Stimulated activated CD4-positive, alpha-beta T cell treated with anti-CD3 and anti-CD28 coated beads, TNF-alpha, amount 100 ng/mL, for 1 hour (primary cell): ENCODE measurements around the gene DNM3.

Experiments used
- DNase-seq, 3 donors: peaks; one replicate each; pipeline ENCODE4 v3.0.0-alpha.2; 2020; ENCODE audit warnings: low read depth in 3 of 3, low spot score in 1 of 3

Gene DNM3

DNA sequence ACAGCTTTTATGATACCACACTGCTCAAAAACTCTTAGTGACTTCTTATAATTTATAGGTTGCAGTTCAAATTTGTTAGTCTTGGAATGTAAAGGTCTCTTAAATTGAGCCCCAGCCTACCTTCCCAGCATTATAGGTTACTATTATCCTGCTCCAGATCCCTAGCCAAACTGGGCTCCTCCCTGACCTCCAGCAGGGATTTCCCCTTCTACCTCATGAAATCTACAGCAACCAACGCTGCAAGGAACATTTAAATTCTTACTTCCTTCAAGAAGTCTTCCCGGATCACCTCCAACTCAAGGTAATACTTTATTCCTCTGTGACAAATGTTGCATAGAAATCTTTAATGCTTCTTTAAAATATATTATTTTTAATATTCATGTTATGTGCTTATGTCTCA lies 324.1 kb downstream of the DNM3 start:
- DNase-seq: no peak

DNA sequence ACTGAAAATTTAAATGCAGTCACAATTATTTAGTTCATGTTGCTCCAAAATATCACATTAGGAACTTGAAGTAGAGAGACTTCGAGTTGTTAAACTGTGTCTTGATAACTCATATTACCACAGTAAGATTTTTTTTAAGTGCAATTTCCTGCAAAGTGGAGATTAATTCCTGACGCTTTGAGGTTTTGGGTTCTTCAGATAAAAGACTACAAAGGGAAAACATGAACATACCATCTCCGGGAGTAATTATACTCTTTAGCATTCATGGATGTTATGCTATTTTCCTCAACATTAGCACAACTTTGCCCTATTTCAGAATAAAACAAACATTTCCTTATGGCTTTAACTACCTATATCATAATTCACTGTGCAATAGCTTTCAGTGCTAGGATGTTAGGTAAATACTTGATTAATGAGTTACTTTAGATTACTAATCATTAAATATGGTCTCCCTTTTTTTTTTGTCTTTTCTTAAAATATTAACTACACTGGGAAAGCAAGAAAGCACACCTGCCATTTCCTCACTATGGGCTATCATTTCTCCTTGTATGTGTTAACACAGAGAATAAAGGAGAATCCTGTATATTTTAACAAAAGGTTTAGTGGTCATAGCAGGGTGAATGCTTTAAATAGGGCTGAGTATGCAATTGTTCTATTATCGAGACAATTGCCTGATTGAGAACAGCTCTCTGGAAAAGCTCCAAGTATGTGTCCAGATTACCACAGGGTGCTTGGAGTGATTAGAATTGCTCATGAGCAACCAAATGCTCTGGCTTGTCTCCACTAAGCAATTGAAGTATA lies 326.7 kb downstream of the DNM3 start:
- no peak for DNase-seq

GRCh38 chr1:172168597-172168872 lies 327.2 kb downstream of the DNM3 start:
- no peak for DNase-seq

DNA sequence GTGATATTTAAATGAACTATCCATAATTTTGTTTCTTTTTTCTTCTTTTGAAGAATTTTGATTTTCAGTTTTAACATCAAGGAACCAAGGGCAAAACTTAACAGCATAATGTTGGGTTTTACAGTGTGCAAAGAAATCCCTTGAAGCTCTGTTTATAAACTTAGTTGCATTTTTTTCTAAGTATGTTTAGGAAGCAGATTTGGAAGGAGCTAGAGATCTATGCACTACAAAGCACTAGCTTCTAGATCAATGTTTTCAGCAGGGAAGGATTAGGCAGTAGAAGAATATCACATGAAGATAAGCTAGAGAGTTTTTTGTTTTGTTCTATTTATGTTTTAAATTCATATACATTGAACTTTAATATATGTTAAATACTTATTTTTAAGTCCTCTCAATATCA lies 328.5 kb downstream of the DNM3 start:
- no peak for DNase-seq

- no peak for DNase-seq
These were observed 331.1 kb downstream of the DNM3 start for GRCh38 chr1:172172352-172172831.

DNA sequence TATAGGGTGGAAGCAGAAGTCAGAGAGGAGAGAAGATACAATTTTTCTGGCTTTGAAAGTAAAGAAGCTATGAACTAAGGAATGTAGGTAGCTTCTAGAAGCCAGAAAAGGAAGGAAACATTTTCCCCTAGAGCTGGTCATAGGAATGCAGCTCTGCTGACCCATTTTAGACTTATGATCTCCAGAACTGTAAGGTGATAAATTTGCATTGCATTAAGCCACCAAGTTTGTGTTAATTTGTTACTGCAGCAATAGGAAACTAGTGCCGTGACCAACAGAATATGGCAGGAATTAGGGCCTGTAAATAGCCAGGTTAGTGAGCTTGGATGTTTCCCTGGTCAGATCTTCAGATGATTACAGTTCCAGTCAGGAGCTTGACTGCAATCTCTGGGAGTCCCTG lies 334.9 kb downstream of the DNM3 start:
- DNase-seq: no peak

DNA sequence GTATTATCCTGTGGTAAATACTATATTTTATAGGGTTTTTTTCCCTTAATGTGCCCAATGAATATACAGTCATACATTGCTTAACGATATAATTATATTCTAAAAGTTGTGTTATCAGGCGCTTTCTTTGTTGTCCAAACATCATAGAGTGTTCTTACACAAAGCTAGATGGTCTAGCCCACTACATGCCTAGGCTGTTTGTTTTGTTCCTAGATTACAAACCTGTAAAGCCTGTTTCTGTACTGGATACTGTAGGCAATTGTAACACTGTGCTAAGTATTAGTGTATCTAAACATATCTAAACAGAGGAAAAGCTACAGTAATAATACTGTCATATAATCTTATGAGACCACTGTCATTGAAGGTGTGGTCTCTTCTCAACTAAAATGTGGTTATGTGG lies 336.6 kb downstream of the DNM3 start:
- no peak for DNase-seq

DNA sequence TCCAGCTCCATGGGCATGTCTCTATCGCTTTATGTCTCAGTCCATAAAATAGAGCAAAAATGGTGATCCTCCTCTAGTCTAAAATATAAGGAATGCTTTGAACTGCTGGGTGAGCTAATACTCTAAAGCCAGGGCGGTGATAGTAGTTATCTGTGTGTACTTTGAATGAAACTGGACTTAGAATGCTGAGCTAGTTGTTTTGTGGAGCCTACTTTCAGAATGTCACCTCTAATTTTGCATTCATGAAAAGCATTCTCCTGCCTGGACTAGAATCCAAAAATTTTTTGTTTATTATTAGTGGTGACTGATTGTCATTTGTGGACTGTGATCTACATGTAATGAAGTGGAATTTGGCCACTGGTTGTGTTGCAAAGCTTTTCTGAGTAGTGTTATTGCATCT lies 337.6 kb downstream of the DNM3 start:
- DNase-seq: no peak

DNA sequence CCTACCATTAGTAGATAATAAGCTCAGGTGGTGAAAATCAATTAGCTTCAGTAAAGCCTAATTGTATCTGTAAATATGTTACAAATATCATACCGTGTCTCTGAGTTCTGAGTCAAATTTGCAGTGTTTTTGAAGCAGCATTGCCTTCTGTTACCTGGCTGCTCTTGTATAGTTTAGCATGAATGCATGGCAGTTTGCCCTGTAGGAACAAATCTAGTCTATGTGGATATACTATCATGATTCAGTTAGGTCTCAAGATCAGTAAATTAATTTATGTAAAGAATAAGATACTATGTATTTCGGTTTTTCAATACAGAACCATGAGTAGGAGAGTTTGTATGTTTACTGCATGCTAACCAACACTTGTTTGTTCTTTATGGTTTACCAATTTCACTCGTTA lies 338.6 kb downstream of the DNM3 start:
- DNase-seq: no peak

DNA sequence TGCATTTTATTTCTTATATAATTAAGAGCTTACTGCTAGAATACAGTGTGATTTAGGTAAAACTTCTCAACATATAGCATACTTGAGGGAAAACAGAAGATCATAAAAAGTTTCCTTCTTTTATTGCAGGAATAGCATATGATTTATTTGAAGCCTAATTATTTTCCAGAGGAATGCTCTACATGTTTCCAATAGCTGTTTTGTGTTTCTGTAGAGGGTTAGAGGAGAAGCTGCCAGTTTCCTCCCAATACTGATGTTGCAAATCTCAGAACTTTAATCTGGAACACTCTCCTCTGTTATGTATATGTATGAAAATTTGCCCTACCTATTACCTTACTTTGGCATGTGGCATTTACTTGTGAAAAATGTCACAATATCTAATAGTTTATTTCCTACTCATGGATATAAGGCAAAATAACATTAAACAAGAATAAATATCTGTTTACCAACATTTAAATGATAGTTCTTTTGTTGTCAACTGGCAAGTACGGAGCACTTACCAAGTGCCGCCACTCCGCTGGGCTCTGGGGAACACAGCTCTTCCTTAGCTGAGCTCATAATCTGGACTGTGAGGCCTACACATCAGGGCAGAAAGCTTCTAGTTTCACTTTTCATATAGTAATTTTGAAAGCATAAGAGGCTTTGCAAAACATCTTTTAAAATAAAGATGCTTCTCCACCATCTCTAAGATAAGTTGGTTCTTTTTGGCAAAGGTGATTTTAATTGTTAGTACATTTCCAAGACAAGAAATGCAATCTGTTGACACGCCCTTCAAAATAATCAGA lies 339.4 kb downstream of the DNM3 start:
- peak in 1 of 3 donors; percentile 13 for DNase-seq

GRCh38 chr1:172184506-172185191 lies 343.4 kb downstream of the DNM3 start:
- no peak for DNase-seq

- no peak for DNase-seq
These were observed 343.9 kb downstream of the DNM3 start for GRCh38 chr1:172185211-172185610.

DNA sequence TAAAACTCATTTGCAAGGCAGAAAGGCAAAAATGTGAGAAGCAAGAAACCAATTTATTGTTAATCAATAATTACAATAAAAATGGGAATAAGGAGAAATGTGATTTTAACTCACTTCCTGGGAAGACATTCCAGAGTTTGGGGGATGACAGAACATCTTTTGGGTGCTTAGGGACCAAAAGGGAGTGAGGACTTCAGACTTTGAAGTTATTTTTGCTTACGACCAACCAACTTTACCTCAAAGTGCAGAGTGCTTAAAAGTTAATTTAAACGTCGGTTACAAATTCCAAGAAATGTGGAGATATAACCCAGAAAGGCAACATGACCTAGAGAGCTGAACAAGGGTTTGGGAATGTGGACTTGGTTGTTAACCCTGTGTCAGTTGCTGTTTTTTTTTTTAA lies 344.7 kb downstream of the DNM3 start:
- DNase-seq: no peak

DNA sequence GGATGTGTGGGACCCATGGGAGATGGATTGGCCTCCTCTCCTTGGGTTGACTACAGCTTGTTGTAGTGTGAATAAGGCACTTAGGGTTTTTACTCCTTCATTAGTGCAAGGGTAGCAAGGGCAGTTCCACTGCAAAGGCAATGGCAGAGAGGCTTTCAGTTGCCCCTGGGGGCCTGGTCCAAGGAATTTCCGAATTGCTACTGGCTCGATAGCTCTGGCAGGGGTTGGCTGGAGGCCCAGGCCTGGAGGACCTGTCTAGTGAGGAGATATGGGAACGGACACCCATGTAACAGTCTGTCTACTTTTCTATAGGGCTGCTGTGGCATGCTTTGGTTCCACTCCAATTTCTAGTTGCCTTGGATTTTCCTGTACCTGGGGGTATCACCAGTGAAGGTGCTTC lies 360.3 kb downstream of the DNM3 start:
- DNase-seq: no peak

GRCh38 chr1:172203135-172203823 lies 362.0 kb downstream of the DNM3 start:
- no peak for DNase-seq

GRCh38 chr1:172203902-172204301 lies 362.6 kb downstream of the DNM3 start:
- no peak for DNase-seq

- no peak for DNase-seq
These were observed 365.0 kb downstream of the DNM3 start for GRCh38 chr1:172206256-172206655.

- DNase-seq: no peak
These were observed 367.3 kb downstream of the DNM3 start for GRCh38 chr1:172208635-172209034.

- no peak for DNase-seq
These were observed 369.9 kb downstream of the DNM3 start for GRCh38 chr1:172211221-172211620.

DNA sequence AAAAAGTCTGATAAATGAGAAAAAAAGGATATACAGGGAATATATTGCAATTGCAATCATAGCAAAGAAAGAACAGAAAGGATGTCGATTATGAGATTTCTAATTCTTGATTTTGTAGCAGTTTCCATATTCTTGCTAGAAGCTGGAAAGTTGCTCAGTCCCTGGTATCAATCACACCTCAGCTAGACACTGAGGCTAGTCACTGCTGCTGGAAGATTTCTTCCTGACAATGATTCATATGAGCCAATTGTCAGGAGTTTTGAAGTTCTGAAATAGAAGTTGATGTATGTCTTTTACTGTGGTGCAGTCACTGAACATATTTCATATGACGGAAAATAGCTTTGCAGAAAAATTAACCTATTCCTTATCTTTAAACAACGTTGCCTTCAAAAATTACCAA lies 370.8 kb downstream of the DNM3 start:
- no peak for DNase-seq

GRCh38 chr1:172215006-172215405 lies 373.7 kb downstream of the DNM3 start:
- DNase-seq: no peak

DNA sequence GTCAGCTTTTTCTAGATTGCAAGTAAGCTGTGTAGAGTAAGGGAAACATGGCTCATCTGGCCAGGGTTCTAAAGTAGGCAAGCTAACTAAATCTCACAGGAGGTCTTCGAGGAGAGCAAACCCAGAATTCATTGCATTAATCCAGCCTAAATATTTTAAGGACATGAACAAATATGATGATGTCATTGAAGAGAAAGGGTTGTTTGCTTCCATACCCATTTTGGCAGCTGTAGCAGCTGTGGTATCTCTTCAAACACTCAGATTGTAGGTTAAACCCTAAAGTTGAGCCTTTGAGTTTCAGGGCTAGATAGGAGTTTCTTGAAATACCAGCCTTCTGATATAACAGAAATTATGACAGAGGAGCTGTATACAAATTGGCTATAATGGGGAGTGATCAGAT lies 378.7 kb downstream of the DNM3 start:
- no peak for DNase-seq
